SKM-1 treated with dmso at 0.1 percent for 144 hours (cell line): ENCODE data around the gene MMP28.

ENCODE experiments used
- DNase-seq: peaks from one replicate; lab custom pipeline; 2025; ENCODE audit not compliant: unreplicated experiment; lab: John Stamatoyannopoulos, UW

Gene MMP28

GRCh38 chr17:35726953-35727460 is 68.4 kb downstream of the MMP28 start:
- no peak for DNase-seq

- no peak for DNase-seq
Observed at GRCh38 chr17:35726127-35726952, 69.1 kb downstream of the MMP28 start.

- DNase-seq = no peak
Observed at GRCh38 chr17:35725802-35726126, 69.7 kb downstream of the MMP28 start.

GRCh38 chr17:35725058-35725457 is 70.4 kb downstream of the MMP28 start:
- DNase-seq = no peak

DNA sequence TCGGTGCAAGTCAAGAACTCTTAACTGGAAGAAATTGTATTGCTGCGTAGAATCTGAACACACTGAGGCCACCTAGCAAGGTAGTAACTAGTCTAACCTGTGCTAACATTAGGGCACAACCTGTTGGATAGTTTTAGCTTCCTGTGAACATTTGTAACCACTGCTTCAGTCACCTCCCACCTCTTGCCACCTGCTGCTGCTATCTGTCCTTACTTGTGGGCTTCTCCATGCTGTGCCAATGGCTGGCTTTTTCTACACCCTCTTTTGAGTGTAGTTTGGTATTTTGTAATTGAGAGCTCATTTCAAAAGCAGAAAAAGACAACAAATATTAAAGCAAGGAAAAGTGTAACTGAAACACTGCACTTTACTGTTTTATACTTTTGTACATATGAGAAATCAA is 71.7 kb downstream of the MMP28 start:
- no peak for DNase-seq

GRCh38 chr17:35717475-35717874 is 78.0 kb downstream of the MMP28 start:
- DNase-seq = no peak

DNA sequence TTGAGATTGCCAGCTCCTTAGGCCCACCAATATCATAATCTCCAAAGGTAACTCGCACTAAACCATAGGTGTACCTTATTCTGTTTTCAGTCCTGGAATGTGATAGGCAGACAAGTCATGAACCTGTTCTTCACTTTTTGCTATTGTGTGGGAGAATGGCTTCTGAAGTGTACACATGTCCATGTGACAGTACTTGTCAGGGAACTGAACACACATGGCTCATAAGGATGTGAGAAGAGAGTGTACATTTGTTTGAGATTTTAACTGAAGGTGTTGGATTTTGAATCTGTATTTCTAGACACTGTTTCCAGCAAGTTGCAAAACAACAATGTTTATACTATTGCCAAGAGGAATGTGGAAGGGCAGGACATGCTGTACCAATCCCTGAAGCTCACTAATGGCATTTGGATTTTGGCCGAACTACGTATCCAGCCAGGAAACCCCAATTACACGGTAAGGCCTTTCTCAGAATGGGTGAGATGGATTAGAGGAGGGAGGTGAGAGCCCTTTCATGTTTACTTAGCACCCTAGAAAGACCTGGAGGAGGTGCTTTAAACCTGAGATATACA is 78.5 kb downstream of the MMP28 start:
- no peak for DNase-seq

DNA sequence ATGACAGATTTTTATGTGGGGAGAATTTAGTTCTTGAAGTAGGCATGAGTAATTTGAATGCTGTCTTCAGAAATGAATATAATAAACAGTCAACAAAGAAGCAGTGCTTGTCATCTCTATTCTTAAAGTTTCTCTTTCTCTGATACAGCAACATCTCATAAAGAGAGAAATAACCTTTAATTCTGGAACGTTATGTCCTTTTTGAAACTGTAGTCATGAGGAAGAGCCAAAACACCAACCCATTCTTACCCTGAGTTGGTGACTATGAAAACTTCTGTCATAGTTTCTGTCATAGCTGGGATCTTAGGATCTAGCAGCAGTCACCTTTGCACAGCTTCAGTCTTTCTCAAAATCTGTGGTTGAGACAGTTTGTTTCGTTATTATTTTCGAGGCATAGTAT is 79.3 kb downstream of the MMP28 start:
- DNase-seq = no peak
